Measurements from ENCODE around the gene SLC22A1. TPM values are rescaled to one million over a fixed set of nuclear protein-coding genes. Genes with fewer than 3 reads are reported as not detected.
A peak's percentile ranks its signal among the peaks of the same experiment; 100 is the strongest.

Gene SLC22A1
- total RNA-seq, 2 donors from 2014 or later: 1.2 to 1.6 TPM

GRCh38 chr6:160142115-160142715 is 20.6 kb downstream of the SLC22A1 start:
- no peak overlapping the region for H3K4me3 ChIP-seq
- DNase-seq (ENCODE audit: low spot score): no peak
- no peak for TF ChIP-seq CTCF (IDR thresholded peaks at IDR 0.05)
- H3K27ac ChIP-seq: peak overlapping the region; percentile 93 to 94
- peaks cover 31 to 88% of the 10 kb centered on the region in 2 donors for H3K4me1 ChIP-seq (ENCODE audit: control insufficient read depth in 1 of 2, low read depth in 2 of 2)
- no peaks in the 10 kb centered on the region for H3K27me3 ChIP-seq (replicated peaks; ENCODE audit: insufficient read depth)
- no peaks in the 10 kb centered on the region for H3K9me3 ChIP-seq
- no peak for ATAC-seq (ENCODE audit: insufficient number of reproducible peaks, low FRiP score, low read depth)
- no peaks in the 10 kb centered on the region for H3K36me3 ChIP-seq

GRCh38 chr6:160146454-160147145 is 25.0 kb downstream of the SLC22A1 start:
- H3K9me3 ChIP-seq: no peaks in the 10 kb centered on the region
- peak overlapping the region; percentile 59 to 79 for H3K27ac ChIP-seq
- H3K4me3 ChIP-seq: no peak overlapping the region
- DNase-seq (ENCODE audit: low spot score): peak; percentile 25
- no peaks in the 10 kb centered on the region for H3K27me3 ChIP-seq (replicated peaks; ENCODE audit: insufficient read depth)
- H3K4me1 ChIP-seq (ENCODE audit: control insufficient read depth in 1 of 2, low read depth in 2 of 2): peaks cover 15 to 61% of the 10 kb centered on the region in 2 donors
- ATAC-seq (ENCODE audit: insufficient number of reproducible peaks, low FRiP score, low read depth): peak; percentile 85
- H3K36me3 ChIP-seq: no peaks in the 10 kb centered on the region
- TF ChIP-seq CTCF (IDR thresholded peaks at IDR 0.05): no peak

GRCh38 chr6:160147146-160147536 is 25.5 kb downstream of the SLC22A1 start:
- H3K4me3 ChIP-seq: no peak overlapping the region
- ATAC-seq (ENCODE audit: insufficient number of reproducible peaks, low FRiP score, low read depth) (no peak), DNase-seq (ENCODE audit: low spot score) (no peak)
- no peak for TF ChIP-seq CTCF (IDR thresholded peaks at IDR 0.05)
- peaks cover 11 to 56% of the 10 kb centered on the region in 2 donors for H3K4me1 ChIP-seq (ENCODE audit: control insufficient read depth in 1 of 2, low read depth in 2 of 2)
- H3K27ac ChIP-seq: peak overlapping the region; percentile 59 to 79
- no peaks in the 10 kb centered on the region for H3K9me3 ChIP-seq
- no peaks in the 10 kb centered on the region for H3K27me3 ChIP-seq (replicated peaks; ENCODE audit: insufficient read depth)
- no peaks in the 10 kb centered on the region for H3K36me3 ChIP-seq

GRCh38 chr6:160154471-160154870 is 32.9 kb downstream of the SLC22A1 start:
- no peak for DNase-seq (ENCODE audit: low spot score)
- no peaks in the 10 kb centered on the region for H3K9me3 ChIP-seq
- no peaks in the 10 kb centered on the region for H3K36me3 ChIP-seq
- no peak for TF ChIP-seq CTCF (IDR thresholded peaks at IDR 0.05)
- H3K4me1 ChIP-seq (ENCODE audit: control insufficient read depth in 1 of 2, low read depth in 2 of 2): peaks cover 0 to 16% of the 10 kb centered on the region in 2 donors
- H3K4me3 ChIP-seq: no peak overlapping the region
- H3K27ac ChIP-seq: no peak overlapping the region
- no peak for ATAC-seq (ENCODE audit: insufficient number of reproducible peaks, low FRiP score, low read depth)
- no peaks in the 10 kb centered on the region for H3K27me3 ChIP-seq (replicated peaks; ENCODE audit: insufficient read depth)

- Histone ChIP-seq H3K27ac (peak overlapping the region in 1 of 2 donors; percentile 55), H3K27me3 (replicated peaks; ENCODE audit: insufficient read depth) (no peaks in the 10 kb centered on the region)
- no peak for ATAC-seq (ENCODE audit: insufficient number of reproducible peaks, low FRiP score, low read depth)
Observed at GRCh38 chr6:160156842-160157241, 35.2 kb downstream of the SLC22A1 start.

More at GRCh38 chr6:160156842-160157241, 35.2 kb downstream of the SLC22A1 start:
- no peaks in the 10 kb centered on the region for H3K9me3 ChIP-seq
- peaks cover 0 to 16% of the 10 kb centered on the region in 2 donors for H3K4me1 ChIP-seq (ENCODE audit: control insufficient read depth in 1 of 2, low read depth in 2 of 2)
- no peak for DNase-seq (ENCODE audit: low spot score)
- no peak for TF ChIP-seq CTCF (IDR thresholded peaks at IDR 0.05)
- H3K4me3 ChIP-seq: no peak overlapping the region
- H3K36me3 ChIP-seq: no peaks in the 10 kb centered on the region

Measured in thoracic aorta (tissue), 2 donors.